ENCODE results near the gene LRMDA. TPM values are rescaled to one million over a fixed set of nuclear protein-coding genes. Genes with fewer than 3 reads are reported as not detected.

The LRMDA gene
- total RNA-seq, 1 experiment from 2014 or later, result 4.8 TPM

DNA sequence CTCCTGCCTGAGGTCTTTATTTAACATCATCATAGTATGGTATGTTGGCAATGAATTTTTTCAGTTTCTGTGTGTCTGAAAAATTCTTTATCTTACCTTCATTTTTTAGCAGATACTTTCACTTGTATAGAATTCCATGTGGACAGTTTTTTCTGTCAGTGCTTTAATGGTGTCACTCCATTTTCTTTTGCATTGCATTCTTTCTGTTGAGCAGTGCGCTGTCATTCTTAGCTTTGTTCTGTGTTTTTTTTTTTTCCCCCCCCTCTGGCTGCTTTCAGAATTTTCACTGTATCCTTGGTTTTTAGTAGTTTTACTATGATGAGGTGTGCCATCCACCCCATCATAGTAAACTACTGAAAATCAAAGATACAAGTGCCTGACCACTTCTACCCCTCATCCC lies 120.7 kb downstream of the LRMDA start:
- Histone ChIP-seq H3K4me3 (replicated peaks in 1 of 2; ENCODE audit: low read depth in 1 of 2, low read length in 2 of 2) (no peak overlapping the region), H3K4me2 (ENCODE audit: low read length) (no peak overlapping the region), H3K79me2 (ENCODE audit: insufficient read depth, low read length) (no peaks in the 10 kb centered on the region), H3K9me2 (ENCODE audit: insufficient read depth) (no peaks in the 10 kb centered on the region), H3K4me1 (ENCODE audit: control insufficient read depth in 1 of 2, insufficient read depth in 2 of 2, low read length in 2 of 2) (no peaks in the 10 kb centered on the region; a peak in 1 of 4 replicates), H2AFZ (ENCODE audit: low read depth, low read length, poor library complexity, severe bottlenecking) (no peak overlapping the region), H3K27ac (ENCODE audit: low read depth, low read length) (no peak overlapping the region), H3K36me3 (ENCODE audit: control insufficient read depth in 1 of 2, insufficient read depth in 2 of 2, low read length in 2 of 2) (no peaks in the 10 kb centered on the region), H3K27me3 (ENCODE audit: insufficient read depth, low read length) (no peaks in the 10 kb centered on the region), H4K20me1 (ENCODE audit: insufficient read depth) (no peaks in the 10 kb centered on the region), H3K9ac (ENCODE audit: low read length) (no peak overlapping the region), H3K9me3 (ENCODE audit: control insufficient read depth in 1 of 2, insufficient read depth in 1 of 2, low read depth in 1 of 2, low read length in 2 of 2) (no peaks in the 10 kb centered on the region)
- intact Hi-C loops (cut with micrococcal nuclease), result no loop called here
- no peak for TF ChIP-seq CEBPB (IDR thresholded peaks at IDR 0.05; ENCODE audit: low read depth)
- TF ChIP-seq REST (IDR thresholded peaks at IDR 0.05; ENCODE audit: low read depth), result no peak
- no peak for TF ChIP-seq SRF (IDR thresholded peaks at IDR 0.05; ENCODE audit: low read depth)
- TF ChIP-seq ELF1 (IDR thresholded peaks at IDR 0.05; ENCODE audit: borderline replicate concordance, low read depth), result no peak
- TF ChIP-seq ZNF274 (IDR thresholded peaks at IDR 0.05; ENCODE audit: low read depth, low read length), result no peak
- no peak for TF ChIP-seq RAD21 (IDR thresholded peaks at IDR 0.05; ENCODE audit: low read depth)
- TF ChIP-seq MAX (IDR thresholded peaks at IDR 0.05), result no peak
- TF ChIP-seq SP1 (IDR thresholded peaks at IDR 0.05; ENCODE audit: low read depth), result no peak
- TF ChIP-seq JUND (IDR thresholded peaks at IDR 0.05), result no peak
- no peak for TF ChIP-seq ZBTB33 (IDR thresholded peaks at IDR 0.05; ENCODE audit: extremely low read depth, insufficient replicate concordance, low read length)
- ChIA-PET POLR2A (no interaction called here), CTCF (no interaction called here), RAD21 (ENCODE audit: low non-redundant PET in 1 of 2, low total read pairs in 2 of 2, uncharacterized antibody in 2 of 2, unreplicated experiment in 2 of 2) (no interaction called here)
- no TSS peak for BruUV-seq (replicated peaks)
- DNase-seq (ENCODE audit: low read depth, low spot score), result no peak
- ATAC-seq, result no peak

Data from HCT116 (cell line).